Measurements from ENCODE around the gene XRCC3.
"Not testable (repeated sequence)": the region's sequence is repeated elsewhere in the genome, so short reads cannot be mapped to it uniquely, and the experiment has no call there.

The XRCC3 gene

GRCh38 chr14:103705118-103705503 lies 10.1 kb downstream of the XRCC3 start:
- DNase-seq: no peak

- no peak for DNase-seq
These were observed 10.5 kb downstream of the XRCC3 start for GRCh38 chr14:103704708-103705107.

GRCh38 chr14:103703433-103704385 lies 11.5 kb downstream of the XRCC3 start:
- DNase-seq: no peak

GRCh38 chr14:103702497-103703432 lies 12.5 kb downstream of the XRCC3 start:
- no peak for DNase-seq

GRCh38 chr14:103702095-103702494 lies 13.2 kb downstream of the XRCC3 start:
- no peak for DNase-seq

- no peak for DNase-seq
These were observed 14.3 kb downstream of the XRCC3 start for GRCh38 chr14:103700753-103701490.

- DNase-seq: no peak
These were observed 15.1 kb downstream of the XRCC3 start for GRCh38 chr14:103699901-103700752.

- no peak for DNase-seq
These were observed 16.0 kb downstream of the XRCC3 start for GRCh38 chr14:103699261-103699661.

GRCh38 chr14:103698380-103699260 lies 16.6 kb downstream of the XRCC3 start:
- DNase-seq: no peak

- DNase-seq: no peak
These were observed 17.5 kb downstream of the XRCC3 start for GRCh38 chr14:103697603-103698379.

- DNase-seq: no peak
These were observed 18.0 kb downstream of the XRCC3 start for GRCh38 chr14:103697206-103697602.

GRCh38 chr14:103696466-103697071 lies 18.7 kb downstream of the XRCC3 start:
- DNase-seq: no peak

GRCh38 chr14:103696070-103696402 lies 19.2 kb downstream of the XRCC3 start:
- no peak for DNase-seq

- DNase-seq: no peak
These were observed 19.8 kb downstream of the XRCC3 start for GRCh38 chr14:103695296-103696069.

- DNase-seq: no peak
These were observed 20.7 kb downstream of the XRCC3 start for GRCh38 chr14:103694572-103695026.

GRCh38 chr14:103693515-103693914 lies 21.7 kb downstream of the XRCC3 start:
- DNase-seq: no peak

- no peak for DNase-seq
These were observed 22.4 kb downstream of the XRCC3 start for GRCh38 chr14:103692871-103693270.

- DNase-seq: no peak
These were observed 23.1 kb downstream of the XRCC3 start for GRCh38 chr14:103692159-103692558.

GRCh38 chr14:103691655-103692054 lies 23.6 kb downstream of the XRCC3 start:
- DNase-seq: not testable (repeated sequence)
